Esophagus muscularis mucosa (tissue), 4 donors: ENCODE results near the gene NUP35.

Experiments
- EP300 ChIP-seq: sonication (generic); formaldehyde crosslinking; IDR thresholded peaks from one replicate; pipeline ENCODE4 v1.6.1; 2017; ENCODE audit warnings: antibody characterized with exemption
- POLR2A ChIP-seq: fragments of 450-650 bp; IDR thresholded peaks from one replicate; pipeline ENCODE4 v1.6.1; 2017; ENCODE audit warnings: antibody characterized with exemption, moderate library complexity, mild to moderate bottlenecking, low read depth
- POLR2AphosphoS5 ChIP-seq, 2 donors: sonication (generic); formaldehyde crosslinking; IDR thresholded peaks; one replicate each; pipeline ENCODE4 v1.6.1; 2017; ENCODE audit warnings: antibody characterized with exemption in 2 of 2
- TF ChIP-seq, protein P1 (sequence below), 3 experiments: fragments of 200-600 bp in 2 of 3; fragments of 450-650 bp in 1 of 3; sonication (generic) in 2 of 3; IDR thresholded peaks; one replicate each; pipeline ENCODE4 v1.5.1; 2017 to 2019; ENCODE audit warnings: antibody characterized with exemption in 3 of 3, mild to moderate bottlenecking in 2 of 3, moderate library complexity in 1 of 3

DNA sequence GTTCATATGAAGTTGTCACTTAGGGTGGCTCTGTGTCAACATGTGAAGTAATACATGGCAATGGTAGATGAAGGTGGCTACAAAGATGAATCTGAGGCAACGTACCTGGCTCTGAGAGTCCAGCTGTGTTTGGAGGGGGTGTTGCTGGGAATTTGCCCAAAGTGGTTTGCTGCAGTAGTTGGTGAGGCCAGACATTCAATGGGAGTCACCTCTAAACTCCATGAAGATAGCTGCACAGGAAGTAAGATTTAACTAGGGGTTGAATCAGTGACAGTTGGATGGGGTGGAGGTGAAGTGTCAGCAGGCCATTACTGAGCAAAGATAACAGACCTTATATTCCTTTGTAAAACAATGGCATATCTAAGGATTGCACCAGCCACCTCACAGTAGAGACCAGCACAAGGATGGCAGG lies 71.8 kb downstream of the NUP35 start:
- TF ChIP-seq POLR2A (no peak), POLR2AphosphoS5 (IDR thresholded peaks at IDR 0.05) (no peak), EP300 (no peak)
- TF ChIP-seq, protein P1, sequence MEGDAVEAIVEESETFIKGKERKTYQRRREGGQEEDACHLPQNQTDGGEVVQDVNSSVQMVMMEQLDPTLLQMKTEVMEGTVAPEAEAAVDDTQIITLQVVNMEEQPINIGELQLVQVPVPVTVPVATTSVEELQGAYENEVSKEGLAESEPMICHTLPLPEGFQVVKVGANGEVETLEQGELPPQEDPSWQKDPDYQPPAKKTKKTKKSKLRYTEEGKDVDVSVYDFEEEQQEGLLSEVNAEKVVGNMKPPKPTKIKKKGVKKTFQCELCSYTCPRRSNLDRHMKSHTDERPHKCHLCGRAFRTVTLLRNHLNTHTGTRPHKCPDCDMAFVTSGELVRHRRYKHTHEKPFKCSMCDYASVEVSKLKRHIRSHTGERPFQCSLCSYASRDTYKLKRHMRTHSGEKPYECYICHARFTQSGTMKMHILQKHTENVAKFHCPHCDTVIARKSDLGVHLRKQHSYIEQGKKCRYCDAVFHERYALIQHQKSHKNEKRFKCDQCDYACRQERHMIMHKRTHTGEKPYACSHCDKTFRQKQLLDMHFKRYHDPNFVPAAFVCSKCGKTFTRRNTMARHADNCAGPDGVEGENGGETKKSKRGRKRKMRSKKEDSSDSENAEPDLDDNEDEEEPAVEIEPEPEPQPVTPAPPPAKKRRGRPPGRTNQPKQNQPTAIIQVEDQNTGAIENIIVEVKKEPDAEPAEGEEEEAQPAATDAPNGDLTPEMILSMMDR (IDR thresholded peaks at IDR 0.05), result no peak
